Lower leg skin (tissue), 3 donors: ENCODE results near the gene LIN7A.

Experiments
- CTCF ChIP-seq, 3 donors: fragments of 450-650 bp; IDR thresholded peaks; one replicate each; pipeline ENCODE4 v1.5.1; 2016; ENCODE audit warnings: antibody characterized with exemption in 3 of 3, mild to moderate bottlenecking in 3 of 3, moderate library complexity in 2 of 3
- POLR2A ChIP-seq, 2 donors: fragments of 450-650 bp; IDR thresholded peaks; one replicate each; pipeline ENCODE4 v1.6.1; 2016 to 2017; ENCODE audit warnings: antibody characterized with exemption in 2 of 2, mild to moderate bottlenecking in 1 of 2, moderate library complexity in 1 of 2

GRCh38 chr12:80924437-80924836, 13.3 kb downstream of the LIN7A start:
- TF ChIP-seq CTCF (IDR thresholded peaks at IDR 0.05) (no peak), POLR2A (IDR thresholded peaks at IDR 0.05) (no peak)
